K562 (cell line): Measurements from ENCODE around the gene DSP. TPM values are rescaled to one million over a fixed set of nuclear protein-coding genes. Genes with fewer than 3 reads are reported as not detected.
A peak's percentile ranks its signal among the peaks of the same experiment; 100 is the strongest.

Experiments used
- ATF2 ChIP-seq: sonication (generic); formaldehyde crosslinking; IDR thresholded peaks from 2 replicates; pipeline ENCODE4 v1.8.1; 2022; ENCODE audit warnings: missing genetic modification reagents
- ATF7 ChIP-seq: fragments of 450-650 bp; IDR thresholded peaks from 2 replicates; pipeline ENCODE4 v1.7.1; 2014; ENCODE audit warnings: mild to moderate bottlenecking, moderate library complexity
- CGGBP1 ChIP-seq: fragments of 250-450 bp; sonication (Bioruptor Pico); IDR thresholded peaks from 2 replicates; pipeline ENCODE4 v1.9.0; 2021; ENCODE audit warnings: mild to moderate bottlenecking
- ETS1 ChIP-seq: conservative IDR thresholded peaks from 2 replicates; pipeline ENCODE4 v1.6.1; 2011; ENCODE audit warnings: low read depth, mild to moderate bottlenecking, low read length; ENCODE audit not compliant: control insufficient read depth
- FOXJ3 ChIP-seq: sonication (generic); formaldehyde crosslinking; IDR thresholded peaks from 2 replicates; pipeline ENCODE4 v1.4.0; 2020; ENCODE audit warnings: mild to moderate bottlenecking, missing genetic modification reagents
- NFYB ChIP-seq: IDR thresholded peaks from 2 replicates; pipeline ENCODE4 v1.6.1; 2011; ENCODE audit warnings: mild to moderate bottlenecking, moderate library complexity; ENCODE audit not compliant: insufficient read length; ENCODE audit errors: extremely low read depth
- SFPQ ChIP-seq: fragments of 200-400 bp; formaldehyde crosslinking; IDR thresholded peaks from 2 replicates; pipeline ENCODE4 v1.6.1; 2017; ENCODE audit warnings: mild to moderate bottlenecking, low read depth, low read length, moderate library complexity
- SP1 ChIP-seq: sonication (generic); formaldehyde crosslinking; IDR thresholded peaks from 2 replicates; pipeline ENCODE4 v1.8.1; 2022; ENCODE audit warnings: mild to moderate bottlenecking, missing genetic modification reagents
- TCF7 ChIP-seq: sonication (generic); IDR thresholded peaks from 2 replicates; pipeline ENCODE4 v1.6.1; 2016; ENCODE audit warnings: antibody characterized with exemption, borderline replicate concordance
- TCF7L2 ChIP-seq: fragments of 150-350 bp; IDR thresholded peaks from 2 replicates; pipeline ENCODE4 v1.6.1; 2016; ENCODE audit warnings: low read depth, mild to moderate bottlenecking, low read length, moderate library complexity
- TEAD2 ChIP-seq: fragments of 450-650 bp; IDR thresholded peaks from 2 replicates; pipeline ENCODE4 v1.6.1; 2016; ENCODE audit warnings: missing genetic modification characterization, control low read depth, missing compliant biosample characterization
- THRAP3 ChIP-seq: fragments of 450-650 bp; IDR thresholded peaks from 2 replicates; pipeline ENCODE4 v1.6.1; 2016; ENCODE audit warnings: mild to moderate bottlenecking, inconsistent platforms, borderline replicate concordance
- YY1 ChIP-seq, 3 experiments: IDR thresholded peaks; 2 replicates each; pipeline ENCODE4 v1.6.1; 2011; ENCODE audit warnings: low read length in 2 of 3, mild to moderate bottlenecking in 2 of 3, moderate library complexity in 2 of 3, borderline replicate concordance in 1 of 3, control low read depth in 1 of 3, low read depth in 1 of 3; ENCODE audit not compliant: insufficient read depth in 3 of 3, insufficient replicate concordance in 2 of 3, control insufficient read depth in 1 of 3, insufficient read length in 1 of 3; ENCODE audit errors: extremely low read depth in 1 of 3
- ZNF133 ChIP-seq: fragments of 250-450 bp; sonication (Bioruptor Pico); IDR thresholded peaks from 2 replicates; pipeline ENCODE4 v1.4.0; 2020; ENCODE audit warnings: mild to moderate bottlenecking
- ZNF277 ChIP-seq: fragments of 250-450 bp; sonication (Bioruptor Pico); IDR thresholded peaks from 2 replicates; pipeline ENCODE4 v1.8.0; 2022; ENCODE audit warnings: inconsistent platforms, mild to moderate bottlenecking, moderate library complexity, borderline replicate concordance
- ZNF41 ChIP-seq: fragments of 250-450 bp; sonication (Bioruptor Pico); conservative IDR thresholded peaks from 2 replicates; pipeline ENCODE4 v1.4.0; 2020; ENCODE audit warnings: mild to moderate bottlenecking
- ZNF511 ChIP-seq: sonication (generic); formaldehyde crosslinking; IDR thresholded peaks from 2 replicates; pipeline ENCODE4 v1.8.0; 2022; ENCODE audit warnings: mild to moderate bottlenecking, missing genetic modification reagents
- ZNF589 ChIP-seq: fragments of 200-800 bp; sonication (Bioruptor generic); IDR thresholded peaks from 2 replicates; pipeline ENCODE4 v1.6.1; 2016; ENCODE audit warnings: low read depth, missing genetic modification characterization, missing compliant biosample characterization
- ZNF778 ChIP-seq: fragments of 450-650 bp; formaldehyde crosslinking; IDR thresholded peaks from 2 replicates; pipeline ENCODE4 v1.4.0; 2020; ENCODE audit warnings: mild to moderate bottlenecking, moderate library complexity
- polyA plus RNA-seq, 8 experiments: library from polyadenylated mRNA; depleted of rRNA in 4 of 8; stranded (reverse) in 5 of 8; unstranded in 3 of 8; fragments of >200 nt; fragmentation: Nextera tagmentation in 2 of 8; fragmentation: Illumina TruSeq in 1 of 8; extraction: Ambion mirVana in 2 of 8; extraction: Trizol in 1 of 8; gene quantifications; 2 replicates each; pipeline versions ENCODE4 v1.2.1 to v1.2.3, GENCODE V29; 2011 to 2014; ENCODE audit warnings: inconsistent platforms in 1 of 8, missing spikeins in 1 of 8
- total RNA-seq, 7 experiments: library from RNA; depleted of rRNA in 6 of 7; stranded (reverse); fragments of >200 nt in 6 of 7; fragmentation: Illumina TruSeq in 2 of 7; extraction: Trizol in 2 of 7; gene quantifications; 2 replicates each; pipeline versions ENCODE4 v1.2.1 to v1.2.3, GENCODE V29; 2011 to 2021; ENCODE audit warnings: low replicate concordance in 1 of 7

The DSP gene
- total and polyA plus RNA-seq, 9 of the 15 experiments (the other 6 are each of a cell fraction or from before 2014, with no cell fraction given): under 0.01 to 0.24 (median 0.03) TPM; not detected in 2

- no peak for TF ChIP-seq FOXJ3 (CRISPR knock-in tag)
- TF ChIP-seq ATF7: peak; percentile 50; the same call in 1 of the 2 replicates
- TF ChIP-seq YY1 (IDR thresholded peaks at IDR 0.05; ENCODE audit: borderline replicate concordance in 1 of 3, control insufficient read depth in 1 of 3, extremely low read depth in 1 of 3, insufficient read depth in 3 of 3, insufficient read length in 1 of 3, insufficient replicate concordance in 2 of 3, low read depth in 1 of 3, low read length in 2 of 3): peak; percentile 22 to 84 (median 68)
- TF ChIP-seq THRAP3: no peak
- no peak for TF ChIP-seq CGGBP1 (CRISPR knock-in tag)
- no peak for TF ChIP-seq SFPQ
- no peak for TF ChIP-seq ZNF778 (CRISPR knock-in tag)
- TF ChIP-seq ZNF41 (CRISPR knock-in tag): no peak
- TF ChIP-seq ZNF277: no peak
- TF ChIP-seq SP1 (CRISPR knock-in tag): peak; percentile 85
- TF ChIP-seq ETS1: no peak
- no peak for TF ChIP-seq TEAD2 (tag)
- peak; percentile 93 for TF ChIP-seq NFYB
- TF ChIP-seq TCF7L2: no peak
- TF ChIP-seq ATF2 (CRISPR knock-in tag): no peak
- no peak for TF ChIP-seq ZNF511 (CRISPR knock-in tag)
- no peak for TF ChIP-seq ZNF133
- TF ChIP-seq TCF7: no peak
- TF ChIP-seq ZNF589 (CRISPR knock-in tag): no peak
Measured at GRCh38 chr6:7589949-7590917, 48.8 kb downstream of the DSP start, which contains the start of gene SNRNP48 (continued).
